Vagina (tissue), 2 donors: ENCODE data around the gene ZNF516.

Experiments
- CTCF ChIP-seq, 3 experiments: fragments of 450-650 bp in 2 of 3; fragments of 200-600 bp in 1 of 3; sonication (generic) in 1 of 3; IDR thresholded peaks; one replicate each; pipeline ENCODE4 v1.5.1; 2017 to 2019; ENCODE audit warnings: antibody characterized with exemption in 3 of 3, mild to moderate bottlenecking in 2 of 3, moderate library complexity in 2 of 3
- POLR2AphosphoS5 ChIP-seq, 2 donors: sonication (generic); formaldehyde crosslinking; IDR thresholded peaks; one replicate each; pipeline ENCODE4 v1.9.0; 2017; ENCODE audit warnings: antibody characterized with exemption in 2 of 2, mild to moderate bottlenecking in 2 of 2, low read depth in 1 of 2; ENCODE audit not compliant: insufficient read depth in 1 of 2

- TF ChIP-seq POLR2AphosphoS5 (IDR thresholded peaks at IDR 0.05; ENCODE audit: insufficient read depth in 1 of 2, low read depth in 1 of 2) (no peak), CTCF (IDR thresholded peaks at IDR 0.05) (no peak)
Observed at GRCh38 chr18:76441002-76441667, 53.9 kb downstream of the ZNF516 start.
